ENCODE data around the gene MYOG. TPM values are rescaled to one million over a fixed set of nuclear protein-coding genes. Genes with fewer than 3 reads are reported as not detected.

MYOG gene
- polyA plus RNA-seq, 1 donor (not counting 4 experiments of a cell fraction or from before 2014, with no cell fraction given), result not detected

DNA sequence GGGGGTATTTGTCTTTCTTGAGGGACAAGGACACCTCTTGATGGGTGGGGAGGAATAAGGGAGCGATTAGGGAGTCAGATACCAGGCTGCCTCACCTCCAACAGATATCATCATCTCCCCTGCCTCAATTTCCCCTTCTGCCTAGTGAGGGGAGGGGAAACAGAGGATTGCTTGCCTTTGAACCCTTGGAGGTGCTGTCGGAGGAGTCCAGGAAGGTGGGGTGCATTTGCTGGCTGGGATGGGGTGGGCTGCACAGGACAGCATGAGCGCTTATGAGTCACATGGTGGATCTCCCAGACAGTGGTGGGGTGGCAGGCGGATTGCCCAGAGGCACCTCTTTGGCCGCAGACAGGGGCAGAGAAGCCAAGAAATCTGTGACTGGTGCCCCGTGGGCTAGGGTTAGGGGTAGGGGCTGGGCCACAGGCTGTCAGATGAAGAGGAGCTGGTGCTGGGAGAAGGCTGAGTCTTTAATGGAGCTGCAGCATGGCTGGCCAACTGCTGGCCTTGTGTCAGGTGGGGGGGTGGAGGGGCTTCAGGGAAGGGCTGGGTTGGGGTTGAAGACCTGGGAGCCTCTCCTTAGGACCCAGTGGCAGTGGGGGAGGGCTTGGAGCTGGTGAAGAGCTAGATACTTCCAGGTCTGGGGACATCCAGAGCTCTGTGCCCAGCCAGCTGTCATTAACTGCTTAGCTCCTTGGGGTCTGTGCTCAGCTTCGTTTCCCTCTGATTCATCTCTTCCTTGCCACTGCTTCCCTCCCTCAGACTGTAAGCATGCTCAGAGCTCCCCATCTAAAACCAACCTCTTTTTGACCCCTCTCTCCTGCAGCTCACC lies 34.7 kb upstream of the MYOG start:
- H3K9me1 ChIP-seq (ENCODE audit: control insufficient read depth, extremely low read depth, insufficient read depth, low read length), result no peaks in the 10 kb centered on the region
- DNase-seq (ENCODE audit: low read depth, low spot score) (no peak), FAIRE-seq (no peak)
- H3K4me2 ChIP-seq (ENCODE audit: control insufficient read depth, extremely low read depth, insufficient read depth, low read depth, low read length), result no peak overlapping the region
- H3K9ac ChIP-seq (ENCODE audit: control insufficient read depth, extremely low read depth, insufficient read depth, low read length), result no peak overlapping the region
- no peaks in the 10 kb centered on the region for H3K4me1 ChIP-seq (ENCODE audit: control insufficient read depth, extremely low read depth, insufficient read depth, low read length)
- no peaks in the 10 kb centered on the region for H3K79me2 ChIP-seq (ENCODE audit: control insufficient read depth, insufficient read depth, low read length)
- dilution Hi-C loops (cut with MboI; ENCODE audit: extremely low pct_ligation_motif_present, low sequenced_read_pairs), result no loop called here
- peaks cover 52% of the 10 kb centered on the region for H3K27me3 ChIP-seq (ENCODE audit: control insufficient read depth, extremely low read depth, insufficient read depth, low read length)
- H3K36me3 ChIP-seq (ENCODE audit: control insufficient read depth in 2 of 2, extremely low read depth in 1 of 2, insufficient read depth in 2 of 2, low read length in 2 of 2), result no peaks in the 10 kb centered on the region
- no peak overlapping the region for H2AFZ ChIP-seq (ENCODE audit: control insufficient read depth, low read length)
- no peak overlapping the region for H3K4me3 ChIP-seq (ENCODE audit: control insufficient read depth in 2 of 3, extremely low read depth in 1 of 3, insufficient read depth in 2 of 3, low read depth in 1 of 3, low read length in 3 of 3)
- H4K20me1 ChIP-seq (ENCODE audit: control insufficient read depth, extremely low read depth, insufficient read depth, low read length), result no peaks in the 10 kb centered on the region
- no peak overlapping the region for H3K27ac ChIP-seq (ENCODE audit: control insufficient read depth, insufficient read depth, low read length)
- TF ChIP-seq EZH2 (IDR thresholded peaks at IDR 0.05; ENCODE audit: low read length) (no peak), CTCF (optimal IDR thresholded peaks at IDR 0.05 in 1 of 3, IDR thresholded peaks at IDR 0.05 in 1 of 3, conservative IDR thresholded peaks at IDR 0.05 in 1 of 3; ENCODE audit: extremely low read depth in 1 of 3, insufficient read depth in 2 of 3, low read length in 3 of 3) (no peak)
- no peaks in the 10 kb centered on the region for H3K9me3 ChIP-seq (ENCODE audit: control insufficient read depth, low read depth, low read length)

DNA sequence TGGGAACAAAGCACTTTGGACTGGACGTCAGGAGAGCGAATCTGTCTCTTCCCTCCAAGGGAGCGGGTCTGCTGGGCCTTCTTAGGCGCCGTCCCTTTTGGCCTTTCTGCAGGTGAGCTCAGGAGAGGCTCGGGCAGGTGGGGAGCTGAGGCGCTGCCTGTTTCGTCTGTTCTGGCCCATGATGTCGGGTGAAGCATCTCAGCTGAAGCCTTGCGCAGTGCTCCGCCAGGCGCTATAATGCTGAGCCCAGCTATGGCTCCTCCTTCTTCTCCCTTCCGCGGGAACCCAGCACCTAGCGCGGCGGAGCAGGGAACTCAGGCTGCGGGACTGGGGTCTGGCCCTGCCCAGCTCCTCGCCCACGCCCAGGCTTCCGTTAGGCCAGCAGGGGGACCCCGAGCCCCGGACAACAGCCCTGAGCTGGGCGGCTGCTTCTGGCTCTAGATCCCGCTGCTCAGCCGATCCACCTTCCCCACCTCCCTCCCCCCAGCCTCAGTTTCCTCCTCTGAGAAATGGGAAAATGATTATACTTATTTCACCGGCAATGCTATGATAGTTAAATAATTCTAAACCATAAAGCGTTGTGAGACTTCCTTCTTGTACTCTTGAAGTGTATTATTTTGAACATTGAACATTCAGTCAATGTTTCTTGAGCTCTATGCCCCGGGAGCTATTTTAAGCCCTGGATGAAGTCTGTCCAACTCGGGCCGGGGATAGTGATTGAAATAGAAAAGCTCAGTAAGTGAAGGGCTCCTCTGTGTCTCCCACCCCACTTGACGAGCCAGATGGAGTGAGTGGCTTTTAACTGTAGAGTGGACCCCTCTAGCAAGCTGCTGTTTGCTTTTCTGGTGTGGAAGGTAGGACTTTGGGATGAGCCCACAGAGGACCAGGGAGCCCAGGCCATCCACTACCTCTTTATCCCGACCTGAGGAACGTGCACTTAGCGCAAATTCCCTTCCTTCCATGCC lies 32.1 kb upstream of the MYOG start:
- Histone ChIP-seq H3K9ac (ENCODE audit: control insufficient read depth, extremely low read depth, insufficient read depth, low read length) (no peak overlapping the region), H3K4me3 (ENCODE audit: control insufficient read depth in 2 of 3, extremely low read depth in 1 of 3, insufficient read depth in 2 of 3, low read depth in 1 of 3, low read length in 3 of 3) (no peak overlapping the region), H3K79me2 (ENCODE audit: control insufficient read depth, insufficient read depth, low read length) (no peaks in the 10 kb centered on the region), H2AFZ (ENCODE audit: control insufficient read depth, low read length) (no peak overlapping the region), H3K9me1 (ENCODE audit: control insufficient read depth, extremely low read depth, insufficient read depth, low read length) (no peaks in the 10 kb centered on the region), H3K4me2 (ENCODE audit: control insufficient read depth, extremely low read depth, insufficient read depth, low read depth, low read length) (no peak overlapping the region), H4K20me1 (ENCODE audit: control insufficient read depth, extremely low read depth, insufficient read depth, low read length) (no peaks in the 10 kb centered on the region), H3K4me1 (ENCODE audit: control insufficient read depth, extremely low read depth, insufficient read depth, low read length) (no peaks in the 10 kb centered on the region), H3K27me3 (ENCODE audit: control insufficient read depth, extremely low read depth, insufficient read depth, low read length) (peaks cover 35% of the 10 kb centered on the region), H3K27ac (ENCODE audit: control insufficient read depth, insufficient read depth, low read length) (no peak overlapping the region), H3K36me3 (ENCODE audit: control insufficient read depth in 2 of 2, extremely low read depth in 1 of 2, insufficient read depth in 2 of 2, low read length in 2 of 2) (no peaks in the 10 kb centered on the region), H3K9me3 (ENCODE audit: control insufficient read depth, low read depth, low read length) (no peaks in the 10 kb centered on the region)
- TF ChIP-seq EZH2 (IDR thresholded peaks at IDR 0.05; ENCODE audit: low read length) (no peak), CTCF (optimal IDR thresholded peaks at IDR 0.05 in 1 of 3, IDR thresholded peaks at IDR 0.05 in 1 of 3, conservative IDR thresholded peaks at IDR 0.05 in 1 of 3; ENCODE audit: extremely low read depth in 1 of 3, insufficient read depth in 2 of 3, low read length in 3 of 3) (peak; percentile 45 to 85 (median 74))
- DNase-seq (ENCODE audit: low read depth, low spot score) (no peak), FAIRE-seq (no peak)
- dilution Hi-C loops (cut with MboI; ENCODE audit: extremely low pct_ligation_motif_present, low sequenced_read_pairs), result no loop called here
